K562 (cell line): ENCODE measurements around the gene DPP10. TPM values are rescaled to one million over a fixed set of nuclear protein-coding genes. Genes with fewer than 3 reads are reported as not detected.

ENCODE experiments used
- ATAC-seq: fragments of 200-7000 bp; cut with Tn5 transposase; 3 replicates; pipeline ENCODE4 v1.9.1; 2020; ENCODE audit warnings: moderate library complexity
- BruUV-seq: library from RNA; stranded (reverse); fragments of 400-500 nt; replicated peaks from 2 replicates; lab custom pipeline; 2021; lab: Mats Ljungman, UMichigan
- CTCF ChIA-PET: fragments of 300-600 bp; formaldehyde crosslinking; extraction: SDS; loops from one replicate; lab custom pipeline; 2021; ENCODE audit warnings: low intra/inter-chr PET ratio; lab: Yijun Ruan, JAX
- POLR2A ChIA-PET: fragments of 300-600, 350-650 bp; sonication (Branson Sonifier 250); formaldehyde crosslinking; extraction: SDS; loops from one replicate; lab custom pipeline; 2021; ENCODE audit warnings: antibody characterized with exemption, inconsistent platforms; lab: Yijun Ruan, JAX
- DNase-seq, 4 experiments: peaks; one replicate each; pipeline versions ENCODE4 v3.0.0 to v3.0.0-alpha.2; 2011 to 2018; ENCODE audit warnings: low spot score in 3 of 4, mixed read lengths in 3 of 4; ENCODE audit errors: extremely low read depth in 1 of 4
- FAIRE-seq: peaks from 2 replicates; lab custom pipeline; 2011; peaks lifted over from hg19 to GRCh38; lab: Jason Lieb, UNC
- H2AFZ ChIP-seq: 2 replicates; pipeline ENCODE4 v1.6.0; 2011; ENCODE audit warnings: low read depth, low read length, control low read depth, inconsistent platforms
- H3K27ac ChIP-seq: fragments of 200-600 bp; 3 replicates; pipeline ENCODE4 v1.8.0; 2011; ENCODE audit warnings: low read depth, mild to moderate bottlenecking, control low read depth, inconsistent platforms, low read length, moderate library complexity, mixed read lengths; ENCODE audit errors: extremely low read depth
- H3K27me3 ChIP-seq, 2 experiments: fragments of 300-600 bp in 1 of 2; 2 replicates in 1 of 2; 3 replicates in 1 of 2; pipeline versions ENCODE4 v1.6.0 to v1.8.0; 2011; ENCODE audit warnings: inconsistent platforms in 2 of 2, low read length in 2 of 2, mild to moderate bottlenecking in 1 of 2, mixed read lengths in 1 of 2, moderate library complexity in 1 of 2; ENCODE audit not compliant: control insufficient read depth in 2 of 2, insufficient read depth in 2 of 2
- H3K36me3 ChIP-seq: fragments of 300-600 bp; 3 replicates; pipeline ENCODE4 v1.8.0; 2011; ENCODE audit warnings: mild to moderate bottlenecking, low read length, inconsistent platforms; ENCODE audit not compliant: control insufficient read depth, insufficient read depth
- H3K4me1 ChIP-seq, 2 experiments: fragments of 200-600 bp in 1 of 2; replicated peaks in 1 of 2; 2 replicates in 1 of 2; 3 replicates in 1 of 2; pipeline versions ENCODE4 v1.5.1 to v1.8.0; 2011; ENCODE audit warnings: inconsistent platforms in 2 of 2, low read length in 2 of 2, mild to moderate bottlenecking in 1 of 2, mixed read lengths in 1 of 2, moderate library complexity in 1 of 2; ENCODE audit not compliant: control insufficient read depth in 2 of 2, insufficient read depth in 2 of 2
- H3K4me2 ChIP-seq: 2 replicates; pipeline ENCODE4 v1.6.1; 2011; ENCODE audit warnings: low read length, control low read depth, inconsistent platforms, mixed read lengths; ENCODE audit not compliant: insufficient read depth
- H3K4me3 ChIP-seq: fragments of 200-600 bp; sonication (generic), shearing (Covaris generic); 2 replicates; pipeline ENCODE4 v1.5.1; 2016; ENCODE audit warnings: control low read depth, inconsistent platforms
- H3K79me2 ChIP-seq: fragments of 200-600 bp; 3 replicates; pipeline ENCODE4 v1.8.0; 2011; ENCODE audit warnings: low read length, inconsistent platforms; ENCODE audit not compliant: control insufficient read depth, insufficient read depth
- H3K9ac ChIP-seq, 2 experiments: 2 replicates each; pipeline versions ENCODE4 v1.6.0 to v1.6.1; 2011; ENCODE audit warnings: low read depth in 2 of 2, low read length in 2 of 2, control low read depth in 1 of 2, inconsistent platforms in 1 of 2, mild to moderate bottlenecking in 1 of 2, mixed read lengths in 1 of 2; ENCODE audit not compliant: insufficient read depth in 1 of 2
- H3K9me1 ChIP-seq: one replicate; pipeline ENCODE4 v1.6.0; 2011; ENCODE audit warnings: inconsistent platforms, mild to moderate bottlenecking, low read length, moderate library complexity; ENCODE audit not compliant: control insufficient read depth, insufficient read depth
- H3K9me3 ChIP-seq: replicated peaks from 2 replicates; pipeline ENCODE4 v1.5.1; 2011; ENCODE audit warnings: low read depth, low read length, inconsistent platforms; ENCODE audit not compliant: control insufficient read depth, insufficient read depth
- H4K20me1 ChIP-seq: replicated peaks from 2 replicates; pipeline ENCODE4 v1.6.1; 2011; ENCODE audit warnings: low read length, inconsistent platforms, mixed read lengths; ENCODE audit not compliant: control insufficient read depth, insufficient read depth
- MEIS2 ChIP-seq: fragments of 450-650 bp; IDR thresholded peaks from 2 replicates; pipeline ENCODE4 v1.6.1; 2014; ENCODE audit warnings: mild to moderate bottlenecking; ENCODE audit not compliant: partially characterized antibody
- PTBP1 ChIP-seq: fragments of 200-400 bp; formaldehyde crosslinking; IDR thresholded peaks from 2 replicates; pipeline ENCODE4 v1.6.1; 2017; ENCODE audit warnings: low read depth, low read length
- SIRT6 ChIP-seq: IDR thresholded peaks from one replicate; pipeline ENCODE4 v1.6.1; 2012; ENCODE audit warnings: low read depth, mild to moderate bottlenecking, control low read depth, inconsistent platforms, low read length, moderate library complexity
- SMAD1 ChIP-seq: fragments of 150-350 bp; IDR thresholded peaks from 2 replicates; pipeline ENCODE4 v1.6.1; 2014; ENCODE audit warnings: low read length, low read depth; ENCODE audit not compliant: partially characterized antibody
- TAF7 ChIP-seq: fragments of 450-650 bp; IDR thresholded peaks from 2 replicates; pipeline ENCODE4 v1.6.1; 2016; ENCODE audit warnings: missing genetic modification characterization, missing compliant biosample characterization
- XRCC4 ChIP-seq: IDR thresholded peaks from one replicate; pipeline ENCODE4 v1.6.1; 2011; ENCODE audit not compliant: insufficient read depth, insufficient read length; ENCODE audit errors: extremely low read depth
- ZNF239 ChIP-seq: fragments of 250-450 bp; sonication (Bioruptor Pico); IDR thresholded peaks from 2 replicates; pipeline ENCODE4 v1.4.0; 2020; ENCODE audit warnings: mild to moderate bottlenecking
- WGBS: fragments of 100-300 bp; shearing (Covaris generic); methylation state at CpG from one replicate; pipeline ENCODE4 v1.1.6; 2016; ENCODE audit warnings: low coverage, mixed read lengths; ENCODE audit not compliant: insufficient coverage; ENCODE audit errors: missing lambda C conversion rate; 5-methylcytosine and 5-hydroxymethylcytosine counted together
- in situ Hi-C: fragments of 300-500 bp; cut with MboI; formaldehyde crosslinking; loops from 4 replicates; pipeline ENCODE4 v1.15.0; 2018; ENCODE audit warnings: inconsistent platforms, mixed read lengths
- intact Hi-C: fragments of 100-400 bp; cut with micrococcal nuclease; formaldehyde crosslinking; loops from 2 replicates; pipeline ENCODE4 v1.14.2; 2022
- polyA plus RNA-seq, 8 experiments: library from polyadenylated mRNA; depleted of rRNA in 4 of 8; stranded (reverse) in 5 of 8; unstranded in 3 of 8; fragments of >200 nt; fragmentation: Nextera tagmentation in 2 of 8; fragmentation: Illumina TruSeq in 1 of 8; extraction: Ambion mirVana in 2 of 8; extraction: Trizol in 1 of 8; gene quantifications; 2 replicates each; pipeline versions ENCODE4 v1.2.1 to v1.2.3, GENCODE V29; 2011 to 2014; ENCODE audit warnings: inconsistent platforms in 1 of 8, missing spikeins in 1 of 8
- total RNA-seq, 7 experiments: library from RNA; depleted of rRNA in 6 of 7; stranded (reverse); fragments of >200 nt in 6 of 7; fragmentation: Illumina TruSeq in 2 of 7; extraction: Trizol in 2 of 7; gene quantifications; 2 replicates each; pipeline versions ENCODE4 v1.2.1 to v1.2.3, GENCODE V29; 2011 to 2021; ENCODE audit warnings: low replicate concordance in 1 of 7
- TF ChIP-seq, protein P1 (sequence below): fragments of 200-400 bp; formaldehyde crosslinking; IDR thresholded peaks from 2 replicates; pipeline ENCODE4 v1.6.1; 2017; ENCODE audit warnings: mild to moderate bottlenecking, low read depth, low read length, moderate library complexity
- TF ChIP-seq, protein P2 (sequence below): fragments of 200-800 bp; sonication (Bioruptor generic); IDR thresholded peaks from 2 replicates; pipeline ENCODE4 v1.6.1; 2016; ENCODE audit warnings: missing genetic modification characterization, missing compliant biosample characterization

The DPP10 gene
- total and polyA plus RNA-seq, 9 of the 15 experiments (the other 6 are each of a cell fraction or from before 2014, with no cell fraction given) = not detected

DNA sequence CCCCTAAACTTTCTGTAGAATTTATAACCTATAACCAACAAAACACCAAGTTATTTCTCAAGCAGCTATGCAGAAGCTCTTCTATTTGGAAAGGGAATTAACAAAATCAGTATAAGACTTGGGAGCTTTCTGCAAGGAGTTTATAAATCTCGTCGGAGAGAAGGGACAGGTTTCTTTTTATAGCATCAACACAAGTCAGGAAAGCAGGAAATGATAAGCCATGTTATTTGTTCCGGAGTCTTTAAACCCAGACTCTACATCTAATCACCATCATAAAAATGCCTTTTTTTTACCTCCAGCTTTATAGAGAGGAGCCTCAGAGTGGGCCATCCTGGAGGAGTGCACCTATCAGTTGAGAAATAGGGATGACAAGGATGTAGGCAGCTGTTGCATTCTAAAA, 137.1 kb downstream of the DPP10 start:
- no peaks in the 10 kb centered on the region for H3K36me3 ChIP-seq
- BruUV-seq = no TSS peak
- no peak overlapping the region for H3K27ac ChIP-seq
- TF ChIP-seq SIRT6 = no peak
- TF ChIP-seq, protein P1, sequence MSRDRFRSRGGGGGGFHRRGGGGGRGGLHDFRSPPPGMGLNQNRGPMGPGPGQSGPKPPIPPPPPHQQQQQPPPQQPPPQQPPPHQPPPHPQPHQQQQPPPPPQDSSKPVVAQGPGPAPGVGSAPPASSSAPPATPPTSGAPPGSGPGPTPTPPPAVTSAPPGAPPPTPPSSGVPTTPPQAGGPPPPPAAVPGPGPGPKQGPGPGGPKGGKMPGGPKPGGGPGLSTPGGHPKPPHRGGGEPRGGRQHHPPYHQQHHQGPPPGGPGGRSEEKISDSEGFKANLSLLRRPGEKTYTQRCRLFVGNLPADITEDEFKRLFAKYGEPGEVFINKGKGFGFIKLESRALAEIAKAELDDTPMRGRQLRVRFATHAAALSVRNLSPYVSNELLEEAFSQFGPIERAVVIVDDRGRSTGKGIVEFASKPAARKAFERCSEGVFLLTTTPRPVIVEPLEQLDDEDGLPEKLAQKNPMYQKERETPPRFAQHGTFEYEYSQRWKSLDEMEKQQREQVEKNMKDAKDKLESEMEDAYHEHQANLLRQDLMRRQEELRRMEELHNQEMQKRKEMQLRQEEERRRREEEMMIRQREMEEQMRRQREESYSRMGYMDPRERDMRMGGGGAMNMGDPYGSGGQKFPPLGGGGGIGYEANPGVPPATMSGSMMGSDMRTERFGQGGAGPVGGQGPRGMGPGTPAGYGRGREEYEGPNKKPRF = no peak
- TF ChIP-seq TAF7 (tag) = no peak
- TF ChIP-seq, protein P2, sequence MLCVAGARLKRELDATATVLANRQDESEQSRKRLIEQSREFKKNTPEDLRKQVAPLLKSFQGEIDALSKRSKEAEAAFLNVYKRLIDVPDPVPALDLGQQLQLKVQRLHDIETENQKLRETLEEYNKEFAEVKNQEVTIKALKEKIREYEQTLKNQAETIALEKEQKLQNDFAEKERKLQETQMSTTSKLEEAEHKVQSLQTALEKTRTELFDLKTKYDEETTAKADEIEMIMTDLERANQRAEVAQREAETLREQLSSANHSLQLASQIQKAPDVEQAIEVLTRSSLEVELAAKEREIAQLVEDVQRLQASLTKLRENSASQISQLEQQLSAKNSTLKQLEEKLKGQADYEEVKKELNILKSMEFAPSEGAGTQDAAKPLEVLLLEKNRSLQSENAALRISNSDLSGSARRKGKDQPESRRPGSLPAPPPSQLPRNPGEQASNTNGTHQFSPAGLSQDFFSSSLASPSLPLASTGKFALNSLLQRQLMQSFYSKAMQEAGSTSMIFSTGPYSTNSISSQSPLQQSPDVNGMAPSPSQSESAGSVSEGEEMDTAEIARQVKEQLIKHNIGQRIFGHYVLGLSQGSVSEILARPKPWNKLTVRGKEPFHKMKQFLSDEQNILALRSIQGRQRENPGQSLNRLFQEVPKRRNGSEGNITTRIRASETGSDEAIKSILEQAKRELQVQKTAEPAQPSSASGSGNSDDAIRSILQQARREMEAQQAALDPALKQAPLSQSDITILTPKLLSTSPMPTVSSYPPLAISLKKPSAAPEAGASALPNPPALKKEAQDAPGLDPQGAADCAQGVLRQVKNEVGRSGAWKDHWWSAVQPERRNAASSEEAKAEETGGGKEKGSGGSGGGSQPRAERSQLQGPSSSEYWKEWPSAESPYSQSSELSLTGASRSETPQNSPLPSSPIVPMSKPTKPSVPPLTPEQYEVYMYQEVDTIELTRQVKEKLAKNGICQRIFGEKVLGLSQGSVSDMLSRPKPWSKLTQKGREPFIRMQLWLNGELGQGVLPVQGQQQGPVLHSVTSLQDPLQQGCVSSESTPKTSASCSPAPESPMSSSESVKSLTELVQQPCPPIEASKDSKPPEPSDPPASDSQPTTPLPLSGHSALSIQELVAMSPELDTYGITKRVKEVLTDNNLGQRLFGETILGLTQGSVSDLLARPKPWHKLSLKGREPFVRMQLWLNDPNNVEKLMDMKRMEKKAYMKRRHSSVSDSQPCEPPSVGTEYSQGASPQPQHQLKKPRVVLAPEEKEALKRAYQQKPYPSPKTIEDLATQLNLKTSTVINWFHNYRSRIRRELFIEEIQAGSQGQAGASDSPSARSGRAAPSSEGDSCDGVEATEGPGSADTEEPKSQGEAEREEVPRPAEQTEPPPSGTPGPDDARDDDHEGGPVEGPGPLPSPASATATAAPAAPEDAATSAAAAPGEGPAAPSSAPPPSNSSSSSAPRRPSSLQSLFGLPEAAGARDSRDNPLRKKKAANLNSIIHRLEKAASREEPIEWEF (CRISPR knock-in tag) = no peak
- no peak for TF ChIP-seq SMAD1
- no peak for TF ChIP-seq XRCC4
- TF ChIP-seq MEIS2 = no peak
- TF ChIP-seq ZNF239 (CRISPR knock-in tag) = no peak
- TF ChIP-seq PTBP1 = no peak
- H3K27me3 ChIP-seq = no peaks in the 10 kb centered on the region
- in situ Hi-C loops (no loop called here), intact Hi-C loops (no loop called here)
- no peaks in the 10 kb centered on the region for H3K9me1 ChIP-seq
- FAIRE-seq (no peak), DNase-seq (no peak), ATAC-seq (no peak)
- H3K4me1 ChIP-seq = no peaks in the 10 kb centered on the region
- H4K20me1 ChIP-seq = no peaks in the 10 kb centered on the region
- H2AFZ ChIP-seq = no peak overlapping the region
- no peak overlapping the region for H3K4me2 ChIP-seq
- WGBS = 0% methylated on average over 3 of the region's 3 CpGs
- H3K4me3 ChIP-seq = no peak overlapping the region
- CTCF ChIA-PET = no interaction called here
- H3K9me3 ChIP-seq = no peaks in the 10 kb centered on the region
- H3K9ac ChIP-seq = no peak overlapping the region
- H3K79me2 ChIP-seq = no peaks in the 10 kb centered on the region
- POLR2A ChIA-PET = no interaction called here
